Stimulated activated CD4-positive, alpha-beta T cell treated with anti-CD3 and anti-CD28 coated beads, Interleukin-12 subunit alpha, Interleukin-12 subunit beta, amount 100 ng/mL, for 24 hours (primary cell): ENCODE results near the gene TTC21B.

Source experiments
- DNase-seq, 2 experiments: peaks; one replicate each; pipeline ENCODE4 v3.0.0-alpha.2; 2020; ENCODE audit warnings: low read depth in 2 of 2

The TTC21B gene

GRCh38 chr2:165924946-165925345 lies 28.6 kb downstream of the TTC21B start:
- DNase-seq, result no peak

- DNase-seq, result no peak
Measured at GRCh38 chr2:165920748-165921147, 32.8 kb downstream of the TTC21B start.

GRCh38 chr2:165913636-165914035 lies 39.9 kb downstream of the TTC21B start:
- DNase-seq, result no peak

GRCh38 chr2:165911981-165912380 lies 41.6 kb downstream of the TTC21B start:
- no peak for DNase-seq

GRCh38 chr2:165911231-165911630 lies 42.3 kb downstream of the TTC21B start:
- no peak for DNase-seq

- DNase-seq, result no peak
Measured at GRCh38 chr2:165909466-165909865, 44.1 kb downstream of the TTC21B start.

GRCh38 chr2:165905854-165906253 lies 47.7 kb downstream of the TTC21B start:
- DNase-seq, result no peak

- DNase-seq, result no peak
Measured at GRCh38 chr2:165905269-165905668, 48.3 kb downstream of the TTC21B start.

GRCh38 chr2:165904432-165904831 lies 49.1 kb downstream of the TTC21B start:
- DNase-seq, result no peak

- DNase-seq, result no peak
Measured at GRCh38 chr2:165903406-165903805, 50.2 kb downstream of the TTC21B start.

GRCh38 chr2:165902934-165903333 lies 50.6 kb downstream of the TTC21B start:
- DNase-seq, result no peak

- DNase-seq, result no peak
Measured at GRCh38 chr2:165901620-165902298, 51.8 kb downstream of the TTC21B start.

- DNase-seq, result no peak
Measured at GRCh38 chr2:165899311-165899710, 54.3 kb downstream of the TTC21B start.

- no peak for DNase-seq
Measured at GRCh38 chr2:165898381-165898780, 55.2 kb downstream of the TTC21B start.

GRCh38 chr2:165897726-165898125 lies 55.9 kb downstream of the TTC21B start:
- DNase-seq, result no peak

- DNase-seq, result no peak
Measured at GRCh38 chr2:165897074-165897473, 56.5 kb downstream of the TTC21B start.

- no peak for DNase-seq
Measured at GRCh38 chr2:165895974-165896373, 57.6 kb downstream of the TTC21B start.

- DNase-seq, result no peak
Measured at GRCh38 chr2:165893556-165893955, 60.0 kb downstream of the TTC21B start.

GRCh38 chr2:165892526-165892925 lies 61.0 kb downstream of the TTC21B start:
- no peak for DNase-seq

- DNase-seq, result no peak
Measured at GRCh38 chr2:165891943-165892342, 61.6 kb downstream of the TTC21B start.

- DNase-seq, result no peak
Measured at GRCh38 chr2:165891345-165891744, 62.2 kb downstream of the TTC21B start.

- DNase-seq, result no peak
Measured at GRCh38 chr2:165889798-165890197, 63.8 kb downstream of the TTC21B start.

GRCh38 chr2:165889158-165889557 lies 64.4 kb downstream of the TTC21B start:
- DNase-seq, result no peak

GRCh38 chr2:165888171-165888570 lies 65.4 kb downstream of the TTC21B start:
- DNase-seq, result no peak
